Tibial nerve (tissue), 3 donors: Measurements from ENCODE around the gene SYT17.

Experiments
- POLR2A ChIP-seq, 2 donors: fragments of 450-650 bp; IDR thresholded peaks; one replicate each; pipeline ENCODE4 v1.6.1; 2017; ENCODE audit warnings: antibody characterized with exemption in 2 of 2, mild to moderate bottlenecking in 2 of 2, moderate library complexity in 2 of 2
- TF ChIP-seq, protein P1 (sequence below), 5 experiments: fragments of 200-600 bp in 3 of 5; fragments of 450-650 bp in 2 of 5; sonication (generic) in 3 of 5; IDR thresholded peaks; one replicate each; pipeline ENCODE4 v1.5.1; 2016 to 2019; ENCODE audit warnings: antibody characterized with exemption in 5 of 5, mild to moderate bottlenecking in 3 of 5, moderate library complexity in 2 of 5

DNA sequence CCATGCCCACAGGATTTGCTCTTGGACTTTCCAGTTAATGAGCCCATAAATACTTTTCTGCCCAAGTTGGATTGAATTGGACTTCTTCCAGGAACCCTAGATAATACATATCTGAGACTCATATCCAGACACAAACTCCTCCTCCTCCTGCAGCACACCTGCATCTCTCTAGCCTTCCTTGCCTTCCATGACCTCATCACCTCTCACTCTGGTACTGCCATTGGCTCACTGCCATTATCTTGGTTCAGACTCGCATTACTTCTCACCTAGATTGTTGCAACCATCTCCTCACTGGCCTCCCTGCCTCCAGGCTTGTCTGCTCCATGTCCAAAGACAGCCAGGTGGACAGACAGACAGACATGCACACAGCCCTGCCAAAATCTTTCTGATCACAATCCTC lies 4.8 kb upstream of the SYT17 start:
- no peak for TF ChIP-seq POLR2A (IDR thresholded peaks at IDR 0.05)
- TF ChIP-seq, protein P1, sequence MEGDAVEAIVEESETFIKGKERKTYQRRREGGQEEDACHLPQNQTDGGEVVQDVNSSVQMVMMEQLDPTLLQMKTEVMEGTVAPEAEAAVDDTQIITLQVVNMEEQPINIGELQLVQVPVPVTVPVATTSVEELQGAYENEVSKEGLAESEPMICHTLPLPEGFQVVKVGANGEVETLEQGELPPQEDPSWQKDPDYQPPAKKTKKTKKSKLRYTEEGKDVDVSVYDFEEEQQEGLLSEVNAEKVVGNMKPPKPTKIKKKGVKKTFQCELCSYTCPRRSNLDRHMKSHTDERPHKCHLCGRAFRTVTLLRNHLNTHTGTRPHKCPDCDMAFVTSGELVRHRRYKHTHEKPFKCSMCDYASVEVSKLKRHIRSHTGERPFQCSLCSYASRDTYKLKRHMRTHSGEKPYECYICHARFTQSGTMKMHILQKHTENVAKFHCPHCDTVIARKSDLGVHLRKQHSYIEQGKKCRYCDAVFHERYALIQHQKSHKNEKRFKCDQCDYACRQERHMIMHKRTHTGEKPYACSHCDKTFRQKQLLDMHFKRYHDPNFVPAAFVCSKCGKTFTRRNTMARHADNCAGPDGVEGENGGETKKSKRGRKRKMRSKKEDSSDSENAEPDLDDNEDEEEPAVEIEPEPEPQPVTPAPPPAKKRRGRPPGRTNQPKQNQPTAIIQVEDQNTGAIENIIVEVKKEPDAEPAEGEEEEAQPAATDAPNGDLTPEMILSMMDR (IDR thresholded peaks at IDR 0.05): no peak
